ENCODE data around the gene REPIN1.

REPIN1 gene

DNA sequence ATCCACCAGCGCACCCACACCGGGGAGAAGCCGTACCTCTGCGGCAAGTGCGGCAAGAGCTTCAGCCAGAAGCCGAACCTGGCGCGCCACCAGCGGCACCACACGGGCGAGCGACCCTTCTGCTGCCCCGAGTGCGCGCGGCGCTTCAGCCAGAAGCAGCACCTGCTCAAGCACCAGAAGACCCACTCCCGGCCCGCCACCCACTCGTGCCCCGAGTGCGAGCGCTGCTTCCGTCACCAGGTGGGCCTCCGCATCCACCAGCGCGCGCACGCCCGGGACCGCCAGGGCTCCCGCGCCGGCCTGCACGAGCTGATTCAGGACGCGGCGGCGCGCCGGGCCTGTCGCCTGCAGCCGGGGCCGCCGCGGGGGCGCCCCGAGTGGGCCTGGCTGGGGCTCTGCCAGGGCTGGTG is 28.2 kb downstream of the REPIN1 start:
- H3K9me3 ChIP-seq (ENCODE audit: insufficient read depth, low read length), result no peaks in the 10 kb centered on the region
- no peaks in the 10 kb centered on the region for H3K79me2 ChIP-seq (ENCODE audit: insufficient read depth, low read length)
- no peak overlapping the region for H3K9ac ChIP-seq (ENCODE audit: low read length)
- H3K4me2 ChIP-seq (ENCODE audit: low read depth, low read length, poor library complexity, severe bottlenecking), result no peak overlapping the region
- no peak overlapping the region for H3K27ac ChIP-seq (ENCODE audit: low read depth, low read length)
- H3K27me3 ChIP-seq (ENCODE audit: low read length), result no peaks in the 10 kb centered on the region
- TF ChIP-seq EZH2phosphoT487 (conservative IDR thresholded peaks at IDR 0.05; ENCODE audit: low read length), result no peak
- TF ChIP-seq, protein P1, sequence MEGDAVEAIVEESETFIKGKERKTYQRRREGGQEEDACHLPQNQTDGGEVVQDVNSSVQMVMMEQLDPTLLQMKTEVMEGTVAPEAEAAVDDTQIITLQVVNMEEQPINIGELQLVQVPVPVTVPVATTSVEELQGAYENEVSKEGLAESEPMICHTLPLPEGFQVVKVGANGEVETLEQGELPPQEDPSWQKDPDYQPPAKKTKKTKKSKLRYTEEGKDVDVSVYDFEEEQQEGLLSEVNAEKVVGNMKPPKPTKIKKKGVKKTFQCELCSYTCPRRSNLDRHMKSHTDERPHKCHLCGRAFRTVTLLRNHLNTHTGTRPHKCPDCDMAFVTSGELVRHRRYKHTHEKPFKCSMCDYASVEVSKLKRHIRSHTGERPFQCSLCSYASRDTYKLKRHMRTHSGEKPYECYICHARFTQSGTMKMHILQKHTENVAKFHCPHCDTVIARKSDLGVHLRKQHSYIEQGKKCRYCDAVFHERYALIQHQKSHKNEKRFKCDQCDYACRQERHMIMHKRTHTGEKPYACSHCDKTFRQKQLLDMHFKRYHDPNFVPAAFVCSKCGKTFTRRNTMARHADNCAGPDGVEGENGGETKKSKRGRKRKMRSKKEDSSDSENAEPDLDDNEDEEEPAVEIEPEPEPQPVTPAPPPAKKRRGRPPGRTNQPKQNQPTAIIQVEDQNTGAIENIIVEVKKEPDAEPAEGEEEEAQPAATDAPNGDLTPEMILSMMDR (IDR thresholded peaks at IDR 0.05; ENCODE audit: insufficient read depth, low read length, poor library complexity, severe bottlenecking), result no peak
- H3K4me3 ChIP-seq (ENCODE audit: insufficient read depth, low read length, poor library complexity, severe bottlenecking), result no peak overlapping the region
- H4K20me1 ChIP-seq (ENCODE audit: low read depth, low read length), result no peaks in the 10 kb centered on the region
- no peaks in the 10 kb centered on the region for H3K36me3 ChIP-seq (ENCODE audit: low read length)
- no peak overlapping the region for H2AFZ ChIP-seq (ENCODE audit: low read depth, low read length, severe bottlenecking)
- no peaks in the 10 kb centered on the region for H3F3A ChIP-seq (ENCODE audit: insufficient read depth)
- no peaks in the 10 kb centered on the region for H3K9me2 ChIP-seq (replicated peaks; ENCODE audit: insufficient read depth, low read length)

DNA sequence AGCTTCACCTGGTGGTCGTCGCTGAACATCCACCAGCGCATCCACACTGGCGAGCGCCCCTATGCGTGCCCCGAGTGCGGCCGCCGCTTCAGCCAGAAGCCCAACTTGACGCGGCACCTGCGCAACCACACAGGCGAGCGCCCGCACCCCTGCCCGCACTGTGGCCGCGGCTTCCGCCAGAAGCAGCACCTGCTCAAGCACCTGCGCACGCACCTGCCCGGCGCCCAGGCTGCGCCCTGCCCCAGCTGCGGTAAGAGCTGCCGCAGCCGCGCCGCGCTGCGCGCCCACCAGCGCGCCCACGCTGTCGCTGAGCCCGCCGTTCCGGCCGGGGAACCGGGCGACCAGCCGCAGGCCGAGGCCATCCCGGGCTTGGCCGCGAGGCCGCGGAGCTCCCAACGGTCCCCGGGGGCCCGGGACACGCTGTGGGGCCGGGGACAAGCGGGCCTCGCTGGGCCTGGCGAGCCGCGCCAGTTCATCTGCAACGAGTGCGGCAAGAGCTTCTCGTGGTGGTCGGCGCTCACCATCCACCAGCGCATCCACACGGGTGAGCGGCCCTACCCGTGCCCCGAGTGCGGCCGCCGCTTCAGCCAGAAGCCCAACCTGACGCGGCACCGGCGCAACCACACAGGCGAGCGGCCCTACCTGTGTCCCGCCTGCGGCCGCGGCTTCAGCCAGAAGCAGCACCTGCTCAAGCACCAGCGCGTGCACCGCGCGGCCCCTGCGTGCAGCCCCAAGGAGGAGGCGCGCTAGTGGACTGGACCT is 28.9 kb downstream of the REPIN1 start:
- Histone ChIP-seq H3K79me2 (ENCODE audit: insufficient read depth, low read length) (no peaks in the 10 kb centered on the region), H3K36me3 (ENCODE audit: low read length) (no peaks in the 10 kb centered on the region), H3K27ac (ENCODE audit: low read depth, low read length) (no peak overlapping the region), H2AFZ (ENCODE audit: low read depth, low read length, severe bottlenecking) (no peak overlapping the region), H3F3A (ENCODE audit: insufficient read depth) (no peaks in the 10 kb centered on the region), H3K9me3 (ENCODE audit: insufficient read depth, low read length) (no peaks in the 10 kb centered on the region), H3K4me3 (ENCODE audit: insufficient read depth, low read length, poor library complexity, severe bottlenecking) (no peak overlapping the region), H3K27me3 (ENCODE audit: low read length) (no peaks in the 10 kb centered on the region), H3K9ac (ENCODE audit: low read length) (no peak overlapping the region), H4K20me1 (ENCODE audit: low read depth, low read length) (no peaks in the 10 kb centered on the region), H3K9me2 (replicated peaks; ENCODE audit: insufficient read depth, low read length) (no peaks in the 10 kb centered on the region), H3K4me2 (ENCODE audit: low read depth, low read length, poor library complexity, severe bottlenecking) (no peak overlapping the region)
- TF ChIP-seq, protein P1 (IDR thresholded peaks at IDR 0.05; ENCODE audit: insufficient read depth, low read length, poor library complexity, severe bottlenecking), result no peak

DNA sequence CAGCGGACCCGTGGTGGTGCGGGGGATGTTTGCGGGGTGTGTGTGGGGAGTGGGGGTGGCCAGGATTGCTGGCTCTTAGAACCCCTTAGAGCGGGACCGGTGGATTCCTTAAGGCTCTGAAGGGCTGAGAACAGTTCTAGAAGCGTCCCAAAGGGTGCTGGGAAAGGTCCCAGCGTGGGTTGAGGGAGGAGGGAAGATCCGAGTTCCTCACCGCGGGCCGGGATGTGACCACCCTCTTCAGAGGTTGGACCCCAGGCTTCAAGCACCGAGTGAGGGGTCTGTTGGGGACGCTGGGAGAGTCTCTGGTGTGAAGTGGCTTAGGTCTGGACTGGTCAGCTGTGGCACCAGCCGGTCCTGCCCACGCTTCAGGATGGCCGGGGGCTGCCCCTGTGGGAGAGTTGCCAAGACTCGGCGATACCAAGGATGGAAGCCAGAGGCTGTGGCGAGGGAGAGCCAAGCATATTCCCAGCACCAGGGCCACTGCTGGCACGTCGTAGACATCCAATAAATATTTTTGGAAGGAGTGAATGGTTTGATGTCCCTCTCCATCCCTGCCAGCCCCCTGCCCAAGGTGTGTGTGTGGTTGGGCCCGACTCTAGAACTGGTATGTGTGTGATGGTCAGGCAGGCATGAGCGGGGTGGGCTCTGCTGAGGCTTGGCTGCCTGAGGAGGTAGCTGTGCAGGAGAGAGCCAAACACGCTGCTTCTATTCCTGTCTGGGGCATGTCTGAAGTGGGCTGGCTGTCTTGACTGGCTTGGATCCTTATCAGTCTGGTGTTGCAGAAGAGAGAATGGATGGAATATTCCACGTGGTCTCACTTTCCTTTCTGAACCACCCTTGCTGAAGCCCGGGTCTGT is 29.7 kb downstream of the REPIN1 start:
- Histone ChIP-seq H3K4me2 (ENCODE audit: low read depth, low read length, poor library complexity, severe bottlenecking) (no peak overlapping the region), H3K9me3 (ENCODE audit: insufficient read depth, low read length) (no peaks in the 10 kb centered on the region), H3K27me3 (ENCODE audit: low read length) (no peaks in the 10 kb centered on the region), H2AFZ (ENCODE audit: low read depth, low read length, severe bottlenecking) (no peak overlapping the region), H3K4me3 (ENCODE audit: insufficient read depth, low read length, poor library complexity, severe bottlenecking) (no peak overlapping the region), H3K27ac (ENCODE audit: low read depth, low read length) (no peak overlapping the region), H3K9ac (ENCODE audit: low read length) (no peak overlapping the region), H3K79me2 (ENCODE audit: insufficient read depth, low read length) (no peaks in the 10 kb centered on the region), H3K36me3 (ENCODE audit: low read length) (no peaks in the 10 kb centered on the region), H3K9me2 (replicated peaks; ENCODE audit: insufficient read depth, low read length) (no peaks in the 10 kb centered on the region), H4K20me1 (ENCODE audit: low read depth, low read length) (no peaks in the 10 kb centered on the region), H3F3A (ENCODE audit: insufficient read depth) (no peaks in the 10 kb centered on the region)
- TF ChIP-seq, protein P1 (IDR thresholded peaks at IDR 0.05; ENCODE audit: insufficient read depth, low read length, poor library complexity, severe bottlenecking), result no peak
- TF ChIP-seq EZH2phosphoT487 (conservative IDR thresholded peaks at IDR 0.05; ENCODE audit: low read length), result no peak

All from SU-DHL-6 (cell line).